22Rv1 (cell line): Measurements from ENCODE around the gene PLEKHJ1.
"Not testable (repeated sequence)": the region's sequence is repeated elsewhere in the genome, so short reads cannot be mapped to it uniquely, and the experiment has no call there.

Experiments used
- H3K27ac ChIP-seq: fragments of 450-650 bp; 2 replicates; pipeline ENCODE4 v1.5.1; 2017
- CTCF ChIP-seq: fragments of 450-650 bp; IDR thresholded peaks from 2 replicates; pipeline ENCODE4 v1.5.1; 2017; ENCODE audit warnings: mild to moderate bottlenecking
- ZFX ChIP-seq: fragments of 450-650 bp; IDR thresholded peaks from 2 replicates; pipeline ENCODE4 v1.6.1; 2017; ENCODE audit warnings: antibody characterized with exemption, borderline replicate concordance

PLEKHJ1 gene

GRCh38 chr19:2201473-2202148 is 34.5 kb downstream of the PLEKHJ1 start:
- TF ChIP-seq CTCF (no peak), ZFX (no peak)
- no peak overlapping the region for H3K27ac ChIP-seq

- H3K27ac ChIP-seq, result not testable (repeated sequence)
These were observed 35.4 kb downstream of the PLEKHJ1 start for GRCh38 chr19:2200624-2201294.

GRCh38 chr19:2199861-2200623 is 36.1 kb downstream of the PLEKHJ1 start:
- TF ChIP-seq CTCF, result no peak
- no peak for TF ChIP-seq ZFX
- H3K27ac ChIP-seq, result no peak overlapping the region

- H3K27ac ChIP-seq, result no peak overlapping the region
- TF ChIP-seq CTCF, result peak; percentile 34
- no peak for TF ChIP-seq ZFX
These were observed 36.9 kb downstream of the PLEKHJ1 start for GRCh38 chr19:2199215-2199614.

GRCh38 chr19:2198317-2198716 is 37.8 kb downstream of the PLEKHJ1 start:
- TF ChIP-seq ZFX, result no peak
- no peak for TF ChIP-seq CTCF
- no peak overlapping the region for H3K27ac ChIP-seq

GRCh38 chr19:2197270-2197669 is 38.9 kb downstream of the PLEKHJ1 start:
- H3K27ac ChIP-seq, result no peak overlapping the region

GRCh38 chr19:2195914-2196313 is 40.2 kb downstream of the PLEKHJ1 start:
- no peak for TF ChIP-seq CTCF
- TF ChIP-seq ZFX, result no peak
- no peak overlapping the region for H3K27ac ChIP-seq

More at GRCh38 chr19:2197270-2197669, 38.9 kb downstream of the PLEKHJ1 start:
- TF ChIP-seq ZFX, result no peak
- TF ChIP-seq CTCF, result no peak
